ENCODE results near the gene FRRS1. TPM values are rescaled to one million over a fixed set of nuclear protein-coding genes. Genes with fewer than 3 reads are reported as not detected.

FRRS1 gene
- total RNA-seq, 1 donor from 2014 or later: 9.1 TPM

GRCh38 chr1:99673315-99673714 is 93.1 kb downstream of the FRRS1 start:
- H3K27me3 ChIP-seq (ENCODE audit: low read depth): no peaks in the 10 kb centered on the region
- peaks cover 15% of the 10 kb centered on the region for H3K4me1 ChIP-seq
- peaks cover 19% of the 10 kb centered on the region for H3K36me3 ChIP-seq
- TF ChIP-seq, protein P1, sequence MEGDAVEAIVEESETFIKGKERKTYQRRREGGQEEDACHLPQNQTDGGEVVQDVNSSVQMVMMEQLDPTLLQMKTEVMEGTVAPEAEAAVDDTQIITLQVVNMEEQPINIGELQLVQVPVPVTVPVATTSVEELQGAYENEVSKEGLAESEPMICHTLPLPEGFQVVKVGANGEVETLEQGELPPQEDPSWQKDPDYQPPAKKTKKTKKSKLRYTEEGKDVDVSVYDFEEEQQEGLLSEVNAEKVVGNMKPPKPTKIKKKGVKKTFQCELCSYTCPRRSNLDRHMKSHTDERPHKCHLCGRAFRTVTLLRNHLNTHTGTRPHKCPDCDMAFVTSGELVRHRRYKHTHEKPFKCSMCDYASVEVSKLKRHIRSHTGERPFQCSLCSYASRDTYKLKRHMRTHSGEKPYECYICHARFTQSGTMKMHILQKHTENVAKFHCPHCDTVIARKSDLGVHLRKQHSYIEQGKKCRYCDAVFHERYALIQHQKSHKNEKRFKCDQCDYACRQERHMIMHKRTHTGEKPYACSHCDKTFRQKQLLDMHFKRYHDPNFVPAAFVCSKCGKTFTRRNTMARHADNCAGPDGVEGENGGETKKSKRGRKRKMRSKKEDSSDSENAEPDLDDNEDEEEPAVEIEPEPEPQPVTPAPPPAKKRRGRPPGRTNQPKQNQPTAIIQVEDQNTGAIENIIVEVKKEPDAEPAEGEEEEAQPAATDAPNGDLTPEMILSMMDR (IDR thresholded peaks at IDR 0.05): no peak
- H3K4me3 ChIP-seq: no peak overlapping the region
- intact Hi-C loops (cut with DNase I): no loop called here
- H3K9me3 ChIP-seq: no peaks in the 10 kb centered on the region
- DNase-seq (no peak), ATAC-seq (no peak)
- H3K27ac ChIP-seq: no peak overlapping the region

GRCh38 chr1:99672530-99673213 is 93.8 kb downstream of the FRRS1 start:
- intact Hi-C loops (cut with DNase I): no loop called here
- Histone ChIP-seq H3K27ac (no peak overlapping the region), H3K4me3 (no peak overlapping the region), H3K4me1 (peaks cover 15% of the 10 kb centered on the region), H3K36me3 (peaks cover 19% of the 10 kb centered on the region), H3K27me3 (ENCODE audit: low read depth) (no peaks in the 10 kb centered on the region), H3K9me3 (no peaks in the 10 kb centered on the region)
- ATAC-seq: peak in 1 of 2 donors; percentile 19
- DNase-seq: no peak
- TF ChIP-seq, protein P1 (IDR thresholded peaks at IDR 0.05): no peak

GRCh38 chr1:99672038-99672437 is 94.4 kb downstream of the FRRS1 start:
- DNase-seq: no peak
- Histone ChIP-seq H3K4me3 (no peak overlapping the region), H3K36me3 (peaks cover 13% of the 10 kb centered on the region), H3K9me3 (no peaks in the 10 kb centered on the region), H3K4me1 (peaks cover 15% of the 10 kb centered on the region), H3K27me3 (ENCODE audit: low read depth) (no peaks in the 10 kb centered on the region), H3K27ac (no peak overlapping the region)
- TF ChIP-seq, protein P1 (IDR thresholded peaks at IDR 0.05): no peak
- intact Hi-C loops (cut with DNase I): no loop called here
- ATAC-seq: no peak

DNA sequence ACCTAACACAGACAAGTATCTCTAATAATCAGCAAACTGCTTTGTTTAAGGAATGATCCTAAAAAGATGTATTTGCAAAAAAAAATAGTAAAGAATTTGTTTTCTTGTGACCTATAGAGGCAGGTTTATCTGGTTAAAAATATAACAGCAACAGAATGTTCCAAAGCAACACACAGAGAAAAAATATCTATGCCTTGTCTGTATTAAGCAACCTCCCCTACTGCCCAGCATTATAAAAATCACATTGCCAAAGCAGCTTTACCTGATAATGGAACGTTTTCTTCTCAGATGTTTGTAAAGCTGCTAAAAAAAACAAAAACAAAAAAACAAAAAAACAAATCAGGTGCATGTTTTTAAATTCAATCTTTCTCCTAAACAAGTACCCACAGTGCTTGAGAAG is 95.9 kb downstream of the FRRS1 start:
- Histone ChIP-seq H3K4me1 (peaks cover 15% of the 10 kb centered on the region), H3K27ac (no peak overlapping the region), H3K9me3 (no peaks in the 10 kb centered on the region), H3K4me3 (no peak overlapping the region), H3K27me3 (ENCODE audit: low read depth) (no peaks in the 10 kb centered on the region), H3K36me3 (peaks cover 13% of the 10 kb centered on the region)
- DNase-seq (no peak), ATAC-seq (no peak)
- intact Hi-C loops (cut with DNase I): no loop called here
- TF ChIP-seq, protein P1 (IDR thresholded peaks at IDR 0.05): no peak

DNA sequence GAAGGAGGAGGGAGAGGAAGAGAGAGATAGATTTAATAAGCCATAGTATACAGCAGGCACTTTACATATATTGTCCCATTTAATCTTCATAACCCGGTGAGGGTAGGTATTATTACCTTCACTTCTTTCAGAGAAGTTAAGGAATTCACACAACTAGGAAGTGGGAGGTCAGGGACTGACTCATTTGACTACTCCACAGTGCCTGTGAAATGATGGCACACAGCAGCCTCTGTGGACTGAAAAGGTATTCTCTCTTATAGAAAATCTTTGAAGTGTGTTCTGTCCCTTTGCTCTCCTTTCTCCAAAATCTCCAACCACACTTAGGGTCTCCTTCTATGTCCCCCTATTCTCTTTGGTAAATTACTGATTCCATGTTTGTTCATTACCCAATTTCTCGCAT is 96.6 kb downstream of the FRRS1 start:
- DNase-seq: no peak
- H3K4me3 ChIP-seq: no peak overlapping the region
- H3K27ac ChIP-seq: no peak overlapping the region
- H3K36me3 ChIP-seq: peaks cover 13% of the 10 kb centered on the region
- intact Hi-C loops (cut with DNase I): no loop called here
- TF ChIP-seq, protein P1 (IDR thresholded peaks at IDR 0.05): no peak
- peaks cover 15% of the 10 kb centered on the region for H3K4me1 ChIP-seq
- no peaks in the 10 kb centered on the region for H3K27me3 ChIP-seq (ENCODE audit: low read depth)
- ATAC-seq: no peak
- H3K9me3 ChIP-seq: no peaks in the 10 kb centered on the region
